ENCODE data around the gene WIZ.

WIZ gene

DNA sequence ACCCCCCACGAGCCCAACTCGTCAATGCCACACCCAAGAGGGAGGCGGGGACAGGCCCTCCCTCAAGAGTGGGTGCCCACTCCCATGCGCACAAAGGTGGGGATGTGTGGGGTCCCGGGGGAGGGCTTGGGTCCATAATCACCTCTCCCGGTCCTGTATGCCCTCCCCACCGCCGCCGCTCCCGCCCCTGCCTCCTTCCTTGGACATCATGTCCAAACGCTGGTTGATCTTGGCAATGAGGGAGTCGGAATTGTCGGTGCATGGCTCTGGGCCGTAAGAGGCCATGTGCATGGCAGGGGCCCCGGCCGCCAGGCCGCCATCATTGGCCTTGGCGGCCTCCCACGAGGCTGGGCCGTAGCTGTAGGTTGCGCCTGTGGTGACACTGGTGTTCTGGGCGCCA lies 76.1 kb downstream of the WIZ start:
- no peak for DNase-seq

DNA sequence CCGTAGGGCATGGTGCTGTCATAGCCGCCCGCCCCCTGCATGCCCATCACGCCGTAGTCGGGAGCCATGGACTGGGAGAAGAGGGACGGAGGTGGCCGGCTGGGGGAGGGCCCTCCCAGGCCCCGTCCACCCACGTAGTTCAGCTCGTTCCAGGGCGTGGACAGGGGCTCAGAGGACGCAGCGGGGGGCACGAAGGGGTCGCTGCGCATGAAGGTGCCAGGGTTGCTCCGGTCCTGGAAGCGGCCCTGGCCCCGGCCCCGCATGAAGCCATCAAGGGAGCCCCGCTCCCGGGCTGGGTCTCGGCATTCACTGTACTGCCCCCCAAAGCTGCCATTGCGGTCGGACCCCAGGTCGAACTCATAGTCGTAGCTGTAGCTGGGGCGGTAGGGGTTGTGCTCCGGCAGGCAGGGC lies 76.9 kb downstream of the WIZ start:
- no peak for DNase-seq

DNA sequence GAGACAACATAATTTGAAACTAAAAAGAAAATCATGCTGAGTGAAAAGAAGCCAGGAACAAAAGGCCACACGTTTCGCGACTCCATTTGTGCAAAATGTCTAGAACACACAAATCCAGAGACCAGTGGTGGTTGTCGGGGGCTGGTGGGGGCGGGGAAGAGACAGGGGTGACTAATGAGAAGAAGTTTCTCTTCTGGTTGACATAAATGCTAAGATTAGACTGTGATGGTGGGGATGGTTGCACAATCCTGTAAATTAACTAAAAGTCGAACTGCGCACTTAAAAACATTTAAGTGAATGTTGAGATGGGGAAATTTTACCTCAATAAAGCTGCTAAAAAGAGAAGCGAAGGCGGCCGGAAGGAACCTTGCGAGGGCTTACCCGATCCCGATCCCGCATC lies 77.3 kb downstream of the WIZ start:
- DNase-seq = no peak

DNA sequence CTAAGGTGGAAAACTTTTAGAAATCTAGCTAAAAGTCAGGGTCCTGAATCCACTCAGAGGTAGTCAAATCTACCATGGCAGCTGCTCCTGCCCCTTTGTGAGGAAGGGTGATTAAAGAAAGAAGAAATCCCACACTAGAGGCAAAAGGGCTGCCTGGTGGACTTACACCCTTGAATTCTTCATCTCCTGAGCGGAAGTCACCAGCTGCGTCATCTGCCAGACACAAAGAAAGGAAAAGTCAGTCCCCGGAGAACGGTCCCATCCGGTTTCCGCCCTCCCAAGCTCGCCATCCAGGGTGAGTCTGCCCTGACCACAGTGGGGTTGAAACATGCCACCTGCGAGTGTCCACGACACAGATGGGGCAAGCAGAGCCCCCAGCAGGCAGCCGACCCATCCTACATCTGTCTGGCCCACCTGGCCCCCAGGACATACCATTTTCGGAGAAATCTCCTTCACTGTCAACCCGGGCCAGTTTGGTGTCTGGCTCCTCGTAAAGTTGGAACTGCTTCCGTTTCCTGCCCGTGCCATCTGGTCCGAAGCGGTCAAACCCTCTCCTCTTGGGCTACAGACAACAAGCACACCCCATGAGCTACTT lies 77.9 kb downstream of the WIZ start:
- no peak for DNase-seq

DNA sequence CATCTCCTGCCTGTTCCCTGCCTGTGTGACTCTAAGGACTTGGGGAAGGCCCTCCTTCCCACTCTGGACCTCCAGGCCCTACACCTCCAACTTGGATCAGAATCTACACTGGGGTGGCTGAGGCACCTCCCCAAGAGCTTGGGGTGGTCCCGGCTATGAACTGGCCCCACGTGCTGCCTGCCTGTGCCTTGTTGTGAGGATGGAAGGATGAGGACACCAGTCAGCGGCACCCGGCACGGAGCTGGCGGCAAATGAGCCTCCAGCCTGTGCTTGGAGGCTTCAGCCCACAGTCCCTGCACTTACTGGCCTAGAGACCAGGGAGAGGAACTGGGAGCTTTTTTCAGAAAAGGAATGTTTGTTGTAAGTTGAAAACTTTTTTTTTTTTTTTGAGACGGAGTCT lies 78.6 kb downstream of the WIZ start:
- DNase-seq = no peak
